Measurements from ENCODE around the gene NLRP4.

NLRP4 gene

GRCh38 chr19:55836340-55836739, at the start of gene NLRP4:
NLRP4 (plus strand) TSS chr19:55836540; CDS start chr19:55852081, 15,541 bp downstream.
- Mint-ChIP-seq H3K4me3 (no peak within 1 kb of the TSS), H3K36me3 (ENCODE audit: low read depth) (no peaks in the 10 kb centered on the region), H3K4me1 (ENCODE audit: low read depth) (no peaks in the 10 kb centered on the region), H3K27ac (no peak within 1 kb of the TSS), H3K9me3 (peaks cover 17% of the 10 kb centered on the region), H3K27me3 (no peaks in the 10 kb centered on the region)
- DNase-seq = no peak

GRCh38 chr19:55795021-55795420, 41.3 kb upstream of the NLRP4 start:
- H3K9me3 Mint-ChIP-seq = no peaks in the 10 kb centered on the region

GRCh38 chr19:55801416-55801815, 34.9 kb upstream of the NLRP4 start:
- no peaks in the 10 kb centered on the region for H3K36me3 Mint-ChIP-seq (ENCODE audit: low read depth)
- no peaks in the 10 kb centered on the region for H3K4me1 Mint-ChIP-seq (ENCODE audit: low read depth)
- H3K9me3 Mint-ChIP-seq = peaks cover 3% of the 10 kb centered on the region
- H3K4me3 Mint-ChIP-seq = no peak overlapping the region
- H3K27ac Mint-ChIP-seq = no peak overlapping the region
- no peak for DNase-seq
- peaks cover 11% of the 10 kb centered on the region for H3K27me3 Mint-ChIP-seq

More at GRCh38 chr19:55795021-55795420, 41.3 kb upstream of the NLRP4 start:
- no peak overlapping the region for H3K27ac Mint-ChIP-seq
- no peaks in the 10 kb centered on the region for H3K36me3 Mint-ChIP-seq (ENCODE audit: low read depth)
- DNase-seq = no peak
- H3K27me3 Mint-ChIP-seq = peaks cover 11% of the 10 kb centered on the region
- H3K4me1 Mint-ChIP-seq (ENCODE audit: low read depth) = no peaks in the 10 kb centered on the region
- H3K4me3 Mint-ChIP-seq = no peak overlapping the region

- peaks cover 11% of the 10 kb centered on the region for H3K27me3 Mint-ChIP-seq
- peaks cover 10% of the 10 kb centered on the region for H3K9me3 Mint-ChIP-seq
- no peak overlapping the region for H3K27ac Mint-ChIP-seq
- H3K4me1 Mint-ChIP-seq (ENCODE audit: low read depth) = no peaks in the 10 kb centered on the region
- H3K36me3 Mint-ChIP-seq (ENCODE audit: low read depth) = no peaks in the 10 kb centered on the region
- no peak overlapping the region for H3K4me3 Mint-ChIP-seq
- no peak for DNase-seq
Observed at GRCh38 chr19:55802281-55802680, 34.1 kb upstream of the NLRP4 start.

- no peak overlapping the region for H3K27ac Mint-ChIP-seq
- H3K4me3 Mint-ChIP-seq = no peak overlapping the region
- no peaks in the 10 kb centered on the region for H3K36me3 Mint-ChIP-seq (ENCODE audit: low read depth)
- DNase-seq = peak; percentile 41
- H3K4me1 Mint-ChIP-seq (ENCODE audit: low read depth) = peaks cover 2% of the 10 kb centered on the region
- peaks cover 22% of the 10 kb centered on the region for H3K9me3 Mint-ChIP-seq
- peaks cover 22% of the 10 kb centered on the region for H3K27me3 Mint-ChIP-seq
Observed at GRCh38 chr19:55809381-55810058, 26.8 kb upstream of the NLRP4 start.

- H3K4me1 Mint-ChIP-seq (ENCODE audit: low read depth) = peaks cover 2% of the 10 kb centered on the region
- no peaks in the 10 kb centered on the region for H3K36me3 Mint-ChIP-seq (ENCODE audit: low read depth)
- H3K9me3 Mint-ChIP-seq = peaks cover 19% of the 10 kb centered on the region
- DNase-seq = no peak
- no peak overlapping the region for H3K4me3 Mint-ChIP-seq
- no peak overlapping the region for H3K27ac Mint-ChIP-seq
- H3K27me3 Mint-ChIP-seq = peaks cover 22% of the 10 kb centered on the region
Observed at GRCh38 chr19:55811340-55811739, 25.0 kb upstream of the NLRP4 start.

- Mint-ChIP-seq H3K27me3 (peaks cover 22% of the 10 kb centered on the region), H3K36me3 (ENCODE audit: low read depth) (no peaks in the 10 kb centered on the region), H3K4me3 (no peak overlapping the region), H3K9me3 (peaks cover 11% of the 10 kb centered on the region), H3K27ac (no peak overlapping the region), H3K4me1 (ENCODE audit: low read depth) (peaks cover 2% of the 10 kb centered on the region)
- DNase-seq = no peak
Observed at GRCh38 chr19:55812449-55812848, 23.9 kb upstream of the NLRP4 start.

GRCh38 chr19:55813906-55814305, 22.4 kb upstream of the NLRP4 start:
- H3K27me3 Mint-ChIP-seq = peaks cover 24% of the 10 kb centered on the region
- no peak for DNase-seq
- H3K27ac Mint-ChIP-seq = no peak overlapping the region
- peaks cover 2% of the 10 kb centered on the region for H3K4me1 Mint-ChIP-seq (ENCODE audit: low read depth)
- H3K36me3 Mint-ChIP-seq (ENCODE audit: low read depth) = no peaks in the 10 kb centered on the region
- H3K4me3 Mint-ChIP-seq = no peak overlapping the region
- peaks cover 5% of the 10 kb centered on the region for H3K9me3 Mint-ChIP-seq

- Mint-ChIP-seq H3K9me3 (peaks cover 9% of the 10 kb centered on the region), H3K4me3 (no peak overlapping the region), H3K36me3 (ENCODE audit: low read depth) (no peaks in the 10 kb centered on the region), H3K27me3 (peaks cover 8% of the 10 kb centered on the region), H3K27ac (no peak overlapping the region), H3K4me1 (ENCODE audit: low read depth) (no peaks in the 10 kb centered on the region)
- DNase-seq = no peak
Observed at GRCh38 chr19:55820037-55820436, 16.3 kb upstream of the NLRP4 start.

GRCh38 chr19:55830656-55831055, 5.7 kb upstream of the NLRP4 start:
- Mint-ChIP-seq H3K9me3 (peaks cover 5% of the 10 kb centered on the region), H3K36me3 (ENCODE audit: low read depth) (no peaks in the 10 kb centered on the region)
- no peak for DNase-seq

GRCh38 chr19:55831846-55832245, 4.5 kb upstream of the NLRP4 start, which contains the start of gene NLRP11:
NLRP11 (minus strand) TSS chr19:55831999; CDS start chr19:55818174, 13,825 bp downstream.
- H3K4me3 Mint-ChIP-seq = no peak within 1 kb of the TSS
- no peak within 1 kb of the TSS for H3K27ac Mint-ChIP-seq
- DNase-seq = no peak
- H3K36me3 Mint-ChIP-seq (ENCODE audit: low read depth) = no peaks in the 10 kb centered on the region
- peaks cover 10% of the 10 kb centered on the region for H3K9me3 Mint-ChIP-seq
- H3K4me1 Mint-ChIP-seq (ENCODE audit: low read depth) = no peaks in the 10 kb centered on the region
- no peaks in the 10 kb centered on the region for H3K27me3 Mint-ChIP-seq

More at GRCh38 chr19:55830656-55831055, 5.7 kb upstream of the NLRP4 start:
- Mint-ChIP-seq H3K4me3 (no peak overlapping the region), H3K4me1 (ENCODE audit: low read depth) (no peaks in the 10 kb centered on the region), H3K27me3 (no peaks in the 10 kb centered on the region), H3K27ac (no peak overlapping the region)

- DNase-seq = no peak
- no peaks in the 10 kb centered on the region for H3K4me1 Mint-ChIP-seq (ENCODE audit: low read depth)
- no peak overlapping the region for H3K27ac Mint-ChIP-seq
- H3K36me3 Mint-ChIP-seq (ENCODE audit: low read depth) = no peaks in the 10 kb centered on the region
- H3K27me3 Mint-ChIP-seq = no peaks in the 10 kb centered on the region
- peaks cover 10% of the 10 kb centered on the region for H3K9me3 Mint-ChIP-seq
- H3K4me3 Mint-ChIP-seq = no peak overlapping the region
Observed at GRCh38 chr19:55832676-55833075, 3.7 kb upstream of the NLRP4 start.

- H3K27me3 Mint-ChIP-seq = no peaks in the 10 kb centered on the region
- no peak overlapping the region for H3K27ac Mint-ChIP-seq
- no peaks in the 10 kb centered on the region for H3K4me1 Mint-ChIP-seq (ENCODE audit: low read depth)
- peaks cover 26% of the 10 kb centered on the region for H3K9me3 Mint-ChIP-seq
- H3K4me3 Mint-ChIP-seq = no peak overlapping the region
- no peak for DNase-seq
- H3K36me3 Mint-ChIP-seq (ENCODE audit: low read depth) = no peaks in the 10 kb centered on the region
Observed at GRCh38 chr19:55838251-55838650, 1.9 kb downstream of the NLRP4 start.

- Mint-ChIP-seq H3K4me1 (ENCODE audit: low read depth) (no peaks in the 10 kb centered on the region), H3K9me3 (peaks cover 28% of the 10 kb centered on the region), H3K27me3 (no peaks in the 10 kb centered on the region), H3K27ac (no peak overlapping the region), H3K4me3 (no peak overlapping the region), H3K36me3 (ENCODE audit: low read depth) (no peaks in the 10 kb centered on the region)
- DNase-seq = no peak
Observed at GRCh38 chr19:55838906-55839305, 2.6 kb downstream of the NLRP4 start.

- Mint-ChIP-seq H3K27me3 (no peaks in the 10 kb centered on the region), H3K4me3 (no peak overlapping the region), H3K36me3 (ENCODE audit: low read depth) (no peaks in the 10 kb centered on the region), H3K27ac (no peak overlapping the region), H3K9me3 (peaks cover 10% of the 10 kb centered on the region), H3K4me1 (ENCODE audit: low read depth) (no peaks in the 10 kb centered on the region)
- no peak for DNase-seq
Observed at GRCh38 chr19:55855160-55855559, 18.8 kb downstream of the NLRP4 start.

Measured in activated T-cell treated with anti-CD3 and anti-CD28 coated beads, Interleukin-2, amount 50 U/mL, for 24 hours (primary cell).